NB4 (cell line): ENCODE measurements around the gene NTN1.

ENCODE experiments used
- DNase-seq: peaks from one replicate; pipeline ENCODE4 v3.0.0; 2010; ENCODE audit warnings: low read depth
- H3K4me3 ChIP-seq: one replicate; pipeline ENCODE4 v1.5.1; 2011; ENCODE audit warnings: mild to moderate bottlenecking, low read depth, low read length, moderate library complexity
- MAX ChIP-seq: IDR thresholded peaks from 2 replicates; pipeline ENCODE4 v1.6.1; 2011; ENCODE audit warnings: low read depth, low read length
- MYC ChIP-seq: IDR thresholded peaks from 2 replicates; pipeline ENCODE4 v1.6.1; 2011; ENCODE audit warnings: low read depth, low read length
- POLR2A ChIP-seq: IDR thresholded peaks from 2 replicates; pipeline ENCODE4 v1.6.1; 2011; ENCODE audit warnings: mild to moderate bottlenecking; ENCODE audit not compliant: insufficient read length; ENCODE audit errors: extremely low read depth
- TF ChIP-seq, protein P1 (sequence below): IDR thresholded peaks from one replicate; pipeline ENCODE4 v1.5.1; 2012; ENCODE audit warnings: low read depth, low read length

The NTN1 gene

DNA sequence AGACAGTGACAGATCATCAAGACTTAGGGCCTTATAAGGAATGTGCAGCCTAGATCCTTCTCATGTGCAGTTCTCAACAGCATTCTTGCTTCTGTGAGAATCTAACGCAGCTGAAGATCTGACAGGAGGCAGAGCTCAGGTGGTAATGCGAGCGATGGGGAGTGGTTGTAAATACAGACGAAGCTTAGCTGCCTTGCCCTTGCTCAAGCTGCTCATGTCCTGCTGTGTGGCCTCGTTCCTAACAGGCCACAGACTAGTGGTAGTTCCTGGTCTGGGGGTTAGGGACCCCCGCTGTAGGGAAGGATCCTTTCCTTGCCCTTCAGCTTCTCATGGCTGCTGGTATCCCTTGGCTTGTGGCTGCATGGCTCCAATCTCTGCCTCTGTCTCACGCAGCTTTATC lies 10.3 kb upstream of the NTN1 start:
- no peak overlapping the region for H3K4me3 ChIP-seq
- DNase-seq: no peak
- TF ChIP-seq, protein P1, sequence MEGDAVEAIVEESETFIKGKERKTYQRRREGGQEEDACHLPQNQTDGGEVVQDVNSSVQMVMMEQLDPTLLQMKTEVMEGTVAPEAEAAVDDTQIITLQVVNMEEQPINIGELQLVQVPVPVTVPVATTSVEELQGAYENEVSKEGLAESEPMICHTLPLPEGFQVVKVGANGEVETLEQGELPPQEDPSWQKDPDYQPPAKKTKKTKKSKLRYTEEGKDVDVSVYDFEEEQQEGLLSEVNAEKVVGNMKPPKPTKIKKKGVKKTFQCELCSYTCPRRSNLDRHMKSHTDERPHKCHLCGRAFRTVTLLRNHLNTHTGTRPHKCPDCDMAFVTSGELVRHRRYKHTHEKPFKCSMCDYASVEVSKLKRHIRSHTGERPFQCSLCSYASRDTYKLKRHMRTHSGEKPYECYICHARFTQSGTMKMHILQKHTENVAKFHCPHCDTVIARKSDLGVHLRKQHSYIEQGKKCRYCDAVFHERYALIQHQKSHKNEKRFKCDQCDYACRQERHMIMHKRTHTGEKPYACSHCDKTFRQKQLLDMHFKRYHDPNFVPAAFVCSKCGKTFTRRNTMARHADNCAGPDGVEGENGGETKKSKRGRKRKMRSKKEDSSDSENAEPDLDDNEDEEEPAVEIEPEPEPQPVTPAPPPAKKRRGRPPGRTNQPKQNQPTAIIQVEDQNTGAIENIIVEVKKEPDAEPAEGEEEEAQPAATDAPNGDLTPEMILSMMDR: no peak
- TF ChIP-seq POLR2A (no peak), MYC (no peak)

GRCh38 chr17:9016941-9017552 lies 4.3 kb upstream of the NTN1 start:
- TF ChIP-seq MYC (peak; percentile 37; the same call in 1 of the 2 replicates), MAX (peak; percentile 40; the same call in 1 of the 2 replicates)
- TF ChIP-seq, protein P1: no peak
- H3K4me3 ChIP-seq: no peak overlapping the region
- peak; percentile 72 for DNase-seq

- TF ChIP-seq MYC: no peak
- TF ChIP-seq, protein P1: no peak
- TF ChIP-seq POLR2A: no peak
- no peak for TF ChIP-seq MAX
- no peak for DNase-seq
- H3K4me3 ChIP-seq: no peak overlapping the region
Measured at GRCh38 chr17:9018726-9019125, 2.6 kb upstream of the NTN1 start.

- peak; percentile 28 for DNase-seq
- TF ChIP-seq MAX (no peak), POLR2A (no peak), MYC (no peak)
- H3K4me3 ChIP-seq: no peak overlapping the region
Measured at GRCh38 chr17:9020096-9020823, 1.1 kb upstream of the NTN1 start.

GRCh38 chr17:9020824-9021157 lies 519 bp upstream of the NTN1 start:
- no peak overlapping the region for H3K4me3 ChIP-seq
- no peak for TF ChIP-seq MYC
- TF ChIP-seq, protein P1: no peak
- no peak for TF ChIP-seq POLR2A
- no peak for TF ChIP-seq MAX
- no peak for DNase-seq

DNA sequence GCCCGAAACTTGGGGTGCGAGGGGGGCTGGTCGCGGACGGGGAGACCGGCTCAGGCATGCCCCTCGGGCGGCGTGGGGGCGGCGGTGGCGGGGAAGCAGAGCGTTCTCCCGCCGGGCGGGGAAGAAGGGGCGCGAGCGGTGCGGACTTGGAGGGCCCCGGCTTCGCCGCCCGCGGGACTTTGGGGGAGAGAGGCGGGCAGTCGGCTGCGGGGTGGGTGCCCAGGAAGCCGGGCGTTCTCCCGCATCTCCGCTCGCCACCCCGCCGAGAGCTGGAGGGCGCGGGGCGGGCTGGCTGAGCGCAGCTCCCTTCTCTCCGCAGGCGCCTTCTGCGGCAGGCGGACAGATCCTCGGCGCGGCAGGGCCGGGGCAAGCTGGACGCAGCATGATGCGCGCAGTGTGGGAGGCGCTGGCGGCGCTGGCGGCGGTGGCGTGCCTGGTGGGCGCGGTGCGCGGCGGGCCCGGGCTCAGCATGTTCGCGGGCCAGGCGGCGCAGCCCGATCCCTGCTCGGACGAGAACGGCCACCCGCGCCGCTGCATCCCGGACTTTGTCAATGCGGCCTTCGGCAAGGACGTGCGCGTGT lies 772 bp downstream of the NTN1 start:
- TF ChIP-seq MYC (no peak), POLR2A (no peak), MAX (no peak)
- TF ChIP-seq, protein P1: no peak
- no peak for DNase-seq
- H3K4me3 ChIP-seq: no peak overlapping the region
